HG02885 (cell line): ENCODE measurements around the gene REXO4.

Experiments
- ATAC-seq: cut with Tn5 transposase; IDR thresholded peaks from one replicate; pipeline ENCODE4 v1.9.1; 2021; ENCODE audit warnings: mild to moderate bottlenecking; ENCODE audit not compliant: unreplicated experiment, poor library complexity

Gene REXO4, protein sequence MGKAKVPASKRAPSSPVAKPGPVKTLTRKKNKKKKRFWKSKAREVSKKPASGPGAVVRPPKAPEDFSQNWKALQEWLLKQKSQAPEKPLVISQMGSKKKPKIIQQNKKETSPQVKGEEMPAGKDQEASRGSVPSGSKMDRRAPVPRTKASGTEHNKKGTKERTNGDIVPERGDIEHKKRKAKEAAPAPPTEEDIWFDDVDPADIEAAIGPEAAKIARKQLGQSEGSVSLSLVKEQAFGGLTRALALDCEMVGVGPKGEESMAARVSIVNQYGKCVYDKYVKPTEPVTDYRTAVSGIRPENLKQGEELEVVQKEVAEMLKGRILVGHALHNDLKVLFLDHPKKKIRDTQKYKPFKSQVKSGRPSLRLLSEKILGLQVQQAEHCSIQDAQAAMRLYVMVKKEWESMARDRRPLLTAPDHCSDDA

GRCh38 chr9:133417541-133418461 lies at the start of gene REXO4:
TSS of gene REXO4 (minus strand) at chr9:133418010. CDS start at chr9:133417844, 166 bp downstream.
- ATAC-seq: peak; percentile 77

DNA sequence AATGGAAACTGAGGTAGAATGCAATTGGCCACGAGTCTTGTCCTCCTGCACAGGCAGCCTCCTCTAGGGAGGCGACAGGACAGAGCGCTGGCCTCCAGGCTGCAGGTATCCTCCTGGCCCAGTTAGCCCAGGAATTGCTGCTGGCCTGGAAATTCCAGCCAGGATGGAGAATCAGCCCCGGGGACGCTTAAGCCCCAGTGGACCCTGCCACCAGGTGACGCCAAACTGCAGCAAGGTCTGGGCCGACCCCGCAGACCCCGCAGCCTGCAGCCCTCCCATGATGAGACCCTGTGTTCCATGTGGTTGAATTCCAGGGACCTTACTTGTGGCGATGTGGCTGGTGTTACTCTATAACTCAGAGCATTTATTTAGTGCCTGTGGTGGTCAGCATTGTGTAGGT lies 49.3 kb upstream of the REXO4 start:
- no peak for ATAC-seq

DNA sequence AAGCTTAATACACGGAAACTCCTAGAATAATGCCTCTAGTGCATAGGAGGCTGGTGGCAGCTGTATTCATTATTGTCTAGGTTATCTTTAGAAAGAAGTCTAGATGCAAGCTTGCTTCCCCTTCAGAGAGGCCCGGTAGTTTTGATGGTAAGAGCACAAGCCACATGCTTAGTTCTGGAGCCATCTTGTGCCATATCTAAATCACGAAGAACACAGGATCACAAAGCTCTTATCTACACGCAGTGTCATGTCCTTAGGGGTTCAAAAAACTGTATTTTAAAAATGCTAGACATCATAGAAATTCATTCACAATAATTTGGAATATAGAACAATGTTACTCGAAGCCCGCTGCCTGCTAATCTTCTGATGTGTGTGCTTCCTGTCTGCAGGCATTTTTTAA lies 48.2 kb upstream of the REXO4 start:
- no peak for ATAC-seq

DNA sequence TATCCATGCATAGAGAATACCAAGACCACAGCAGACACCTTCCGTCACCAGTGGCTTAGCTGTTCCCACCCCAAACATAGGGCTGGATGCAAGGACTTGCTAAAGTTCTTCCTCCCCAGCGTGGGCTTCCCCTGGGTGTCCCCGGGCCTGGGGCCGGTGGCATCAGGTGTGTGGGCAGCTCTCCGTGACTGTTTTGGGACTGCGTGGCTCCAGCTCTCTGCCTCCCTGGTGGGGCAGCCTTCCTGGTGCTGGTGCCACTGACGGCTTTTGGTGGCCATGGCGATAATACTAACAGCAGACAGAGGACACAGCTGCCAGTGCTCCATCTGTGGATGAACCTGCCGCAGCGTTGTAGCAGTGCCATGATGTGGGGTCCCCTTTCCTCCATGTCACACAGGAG lies 46.8 kb upstream of the REXO4 start:
- ATAC-seq: no peak

DNA sequence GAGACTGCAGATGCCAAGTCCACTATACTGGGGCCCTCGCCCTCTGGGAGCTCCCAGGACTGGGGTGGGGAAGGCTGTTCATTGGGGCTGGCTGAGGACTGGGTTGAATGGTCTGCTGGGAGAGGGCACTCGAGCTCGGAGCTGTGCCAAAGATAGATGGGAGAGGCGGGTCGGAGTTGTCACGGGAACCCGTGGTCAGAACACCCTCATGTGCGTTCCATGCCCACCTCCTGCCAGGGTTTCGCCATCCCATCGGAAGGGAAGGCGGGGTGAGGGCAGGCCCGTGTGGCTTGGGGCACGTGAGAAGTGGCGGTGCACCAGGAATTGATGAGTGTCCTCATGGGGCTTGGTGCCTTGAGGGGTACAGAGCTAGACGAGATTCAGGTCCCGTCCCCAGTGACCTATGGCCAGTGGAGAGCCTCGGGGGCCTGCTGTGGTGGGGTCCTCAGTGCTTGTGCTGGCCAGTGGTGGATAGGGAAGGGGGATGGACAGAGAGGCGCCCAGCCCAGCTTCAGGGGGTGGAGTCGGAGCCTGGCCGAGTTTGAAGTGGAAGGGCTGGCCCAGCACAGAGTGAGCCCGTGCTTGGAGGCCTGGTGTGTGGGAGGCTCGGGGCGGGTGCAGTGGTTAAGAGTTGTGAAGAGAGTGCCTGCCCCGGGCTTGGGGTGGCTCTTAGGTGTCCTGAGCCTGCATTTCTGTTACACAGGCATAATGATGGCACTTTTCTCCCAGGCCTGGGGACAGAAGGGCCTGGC lies 46.2 kb upstream of the REXO4 start:
- no peak for ATAC-seq

DNA sequence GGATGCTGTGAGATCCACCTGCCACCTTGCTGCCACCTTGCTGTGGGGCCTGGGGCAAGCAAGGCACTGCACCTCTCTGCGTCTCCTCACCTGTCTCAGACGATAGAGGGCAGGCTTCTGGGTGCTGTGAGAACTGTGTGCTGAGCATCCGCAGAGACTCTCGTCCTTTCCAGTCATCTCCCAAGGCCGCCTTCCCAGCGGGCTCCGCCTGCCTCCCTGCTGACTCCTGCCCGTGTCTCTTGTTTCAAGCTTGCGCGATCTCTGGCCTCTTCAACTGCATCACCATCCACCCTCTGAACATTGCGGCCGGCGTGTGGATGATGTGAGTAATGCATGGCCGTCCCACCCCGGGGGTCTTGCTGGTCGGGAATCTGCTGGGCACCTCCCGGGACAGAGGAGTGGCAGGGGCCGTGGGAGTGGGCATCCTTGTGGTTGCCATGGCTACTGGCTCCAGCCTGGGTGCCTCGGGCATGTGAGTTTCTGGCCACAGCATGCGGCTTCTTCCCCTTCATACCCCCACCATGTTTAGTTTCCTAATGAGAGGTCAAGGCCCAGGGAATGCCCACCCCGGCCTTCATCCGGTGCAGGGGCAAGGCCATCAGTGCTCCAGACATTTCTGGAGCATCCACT lies 45.5 kb upstream of the REXO4 start:
- no peak for ATAC-seq

DNA sequence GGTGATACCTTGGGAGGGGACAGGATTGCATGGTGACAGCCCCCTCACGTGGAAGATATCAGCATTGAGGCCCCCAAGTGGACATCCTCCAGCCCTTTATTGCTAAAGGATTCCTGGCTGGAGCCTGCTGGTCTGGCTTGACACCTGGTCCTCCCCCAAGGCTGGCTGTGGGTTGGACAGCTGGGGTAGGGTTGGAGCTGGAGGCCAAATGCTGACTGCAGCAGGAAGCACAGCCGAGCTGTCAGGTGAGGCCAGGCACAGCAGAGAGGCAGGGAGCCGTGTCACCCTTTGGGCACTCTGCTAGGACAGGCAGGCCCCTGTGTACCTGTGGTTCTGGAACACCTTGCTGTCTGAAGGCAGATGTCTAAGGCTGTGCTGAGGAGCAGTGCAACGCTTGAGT lies 44.2 kb upstream of the REXO4 start:
- ATAC-seq: no peak

- ATAC-seq: peak; percentile 23
Observed at GRCh38 chr9:133460405-133461175, 42.8 kb upstream of the REXO4 start.

GRCh38 chr9:133459476-133460404 lies 41.9 kb upstream of the REXO4 start, which contains the start of gene CACFD1:
TSS of gene CACFD1 (plus strand) at chr9:133459978. CDS start at chr9:133460067, 89 bp downstream.
- peak; percentile 79 for ATAC-seq

DNA sequence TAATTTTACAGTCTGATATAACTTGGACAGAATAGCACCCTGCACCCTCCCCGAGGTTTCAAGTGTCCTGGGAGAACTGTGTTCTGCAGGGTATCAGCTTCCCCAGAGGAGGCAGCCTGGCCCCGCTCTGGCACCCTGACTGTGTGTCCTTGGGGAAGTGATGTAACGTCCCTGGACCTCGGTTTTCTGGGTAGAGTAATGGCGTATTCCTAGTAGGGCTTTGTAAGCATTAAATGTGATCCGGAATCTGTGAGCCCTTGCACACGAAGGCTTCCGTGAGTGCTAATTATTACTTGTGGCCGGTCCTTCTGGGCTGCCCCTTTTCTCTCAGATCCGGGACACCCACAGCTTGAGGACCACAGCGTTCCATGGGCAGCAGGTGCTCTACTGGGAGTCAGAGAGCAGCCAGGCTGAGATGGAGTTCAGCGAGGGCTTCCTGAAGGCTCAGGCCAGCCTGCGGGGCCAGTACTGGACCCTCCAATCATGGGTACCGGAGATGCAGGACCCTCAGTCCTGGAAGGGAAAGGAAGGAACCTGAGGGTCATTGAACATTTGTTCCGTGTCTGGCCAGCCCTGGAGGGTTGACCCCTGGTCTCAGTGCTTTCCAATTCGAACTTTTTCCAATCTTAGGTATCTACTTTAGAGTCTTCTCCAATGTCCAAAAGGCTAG lies 41.0 kb upstream of the REXO4 start:
- ATAC-seq: no peak

- no peak for ATAC-seq
Observed at GRCh38 chr9:133457748-133458147, 39.9 kb upstream of the REXO4 start.

- no peak for ATAC-seq
Observed at GRCh38 chr9:133457233-133457632, 39.4 kb upstream of the REXO4 start.

DNA sequence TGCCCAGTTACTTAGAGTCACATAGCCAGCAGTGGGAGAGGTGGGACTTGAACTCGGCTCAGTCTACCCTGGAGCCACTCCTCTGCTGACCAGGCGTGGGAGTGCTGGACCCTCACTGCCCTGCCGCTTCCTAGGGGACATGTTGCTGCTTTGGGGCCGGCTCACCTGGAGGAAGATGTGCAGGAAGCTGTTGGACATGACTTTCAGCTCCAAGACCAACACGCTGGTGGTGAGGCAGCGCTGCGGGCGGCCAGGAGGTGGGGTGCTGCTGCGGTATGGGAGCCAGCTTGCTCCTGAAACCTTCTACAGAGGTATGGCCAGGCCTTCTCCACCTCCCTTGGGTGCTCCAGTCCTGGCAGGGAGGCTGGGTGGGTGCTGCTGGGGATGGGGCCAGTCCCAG lies 38.6 kb upstream of the REXO4 start:
- ATAC-seq: no peak

- no peak for ATAC-seq
Observed at GRCh38 chr9:133455936-133456335, 38.1 kb upstream of the REXO4 start.

GRCh38 chr9:133454943-133455673 lies 37.3 kb upstream of the REXO4 start:
- ATAC-seq: no peak

DNA sequence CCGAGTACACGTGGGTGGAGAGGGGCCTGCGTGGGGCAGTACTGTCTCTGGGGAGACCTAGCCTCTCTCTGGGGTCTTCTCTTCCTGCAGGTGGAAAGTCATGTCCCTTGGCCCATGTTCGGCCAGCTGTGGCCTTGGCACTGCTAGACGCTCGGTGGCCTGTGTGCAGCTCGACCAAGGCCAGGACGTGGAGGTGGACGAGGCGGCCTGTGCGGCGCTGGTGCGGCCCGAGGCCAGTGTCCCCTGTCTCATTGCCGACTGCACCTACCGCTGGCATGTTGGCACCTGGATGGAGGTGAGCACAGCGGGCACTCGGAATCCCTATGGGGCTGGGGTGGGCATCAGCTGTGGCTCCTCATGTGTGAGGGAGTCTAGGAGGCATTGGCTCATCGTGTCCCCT lies 36.5 kb upstream of the REXO4 start:
- ATAC-seq: no peak

- ATAC-seq: no peak
Observed at GRCh38 chr9:133453651-133454050, 35.8 kb upstream of the REXO4 start.
